ENCODE data around the gene RAB2B.

The RAB2B gene

DNA sequence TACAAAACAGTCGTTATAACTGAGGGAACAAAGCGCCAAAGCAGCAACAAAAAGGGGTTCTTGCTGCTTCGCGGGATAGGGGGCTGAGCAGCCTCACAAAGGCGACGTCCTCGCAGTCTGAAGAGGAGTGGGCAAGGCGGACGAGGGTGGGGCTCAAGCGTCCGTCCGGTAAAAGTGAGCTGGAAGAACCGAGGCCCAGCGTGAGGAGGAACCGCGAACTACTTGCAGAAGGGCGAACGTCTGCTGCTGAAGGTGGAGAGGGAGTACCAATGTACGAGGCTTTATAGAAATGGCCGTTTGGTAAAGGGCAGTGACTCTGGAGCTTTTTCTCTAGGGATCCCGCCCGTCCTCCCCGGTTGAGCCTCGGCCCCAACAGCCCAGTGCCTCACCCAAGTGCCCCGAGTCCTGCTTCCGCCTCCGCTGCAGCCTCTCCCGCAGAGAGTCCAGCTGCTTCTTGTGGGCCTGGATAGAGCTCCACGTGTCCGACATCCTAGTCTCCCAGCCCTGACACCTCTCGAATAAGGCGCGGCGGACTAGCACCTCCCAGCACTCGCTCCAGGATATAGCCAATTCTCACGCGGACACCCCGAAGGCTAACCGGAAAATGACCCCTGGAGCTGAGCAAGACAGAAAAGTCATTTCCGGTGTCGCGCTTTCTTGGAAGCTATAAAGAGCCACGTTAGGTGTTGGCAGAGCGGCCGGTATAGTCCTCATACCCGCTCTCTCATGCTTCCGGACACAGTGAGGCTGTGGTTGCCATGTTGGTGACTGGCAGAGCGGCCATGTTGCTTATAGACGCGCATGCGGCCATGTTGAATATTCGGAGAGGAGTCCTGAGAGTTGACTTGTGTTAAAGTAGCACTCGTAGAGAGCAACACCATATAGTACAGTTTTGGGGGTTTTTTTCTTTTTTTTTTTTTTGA lies 34.2 kb upstream of the RAB2B start, which contains the start of gene METTL3:
TSS of gene METTL3 (minus strand) at position 606 of the 923 bp plus-strand sequence. CDS start at position 489, 117 bp downstream.
- Histone ChIP-seq H3K27me3 (ENCODE audit: insufficient read depth, poor library complexity, severe bottlenecking) (no peaks in the 10 kb centered on the region), H3K4me3 (replicated peaks; ENCODE audit: insufficient read depth, low read length) (peak within 1 kb of the TSS; percentile 64), H3K27ac (replicated peaks) (peak within 1 kb of the TSS; percentile 84)
- DNase-seq (ENCODE audit: low read depth in 1 of 2, low spot score in 1 of 2) = peak; percentile 99
- TF ChIP-seq SPI1 (IDR thresholded peaks at IDR 0.05; ENCODE audit: borderline replicate concordance, low read depth) = no peak
- TF ChIP-seq, protein P1, sequence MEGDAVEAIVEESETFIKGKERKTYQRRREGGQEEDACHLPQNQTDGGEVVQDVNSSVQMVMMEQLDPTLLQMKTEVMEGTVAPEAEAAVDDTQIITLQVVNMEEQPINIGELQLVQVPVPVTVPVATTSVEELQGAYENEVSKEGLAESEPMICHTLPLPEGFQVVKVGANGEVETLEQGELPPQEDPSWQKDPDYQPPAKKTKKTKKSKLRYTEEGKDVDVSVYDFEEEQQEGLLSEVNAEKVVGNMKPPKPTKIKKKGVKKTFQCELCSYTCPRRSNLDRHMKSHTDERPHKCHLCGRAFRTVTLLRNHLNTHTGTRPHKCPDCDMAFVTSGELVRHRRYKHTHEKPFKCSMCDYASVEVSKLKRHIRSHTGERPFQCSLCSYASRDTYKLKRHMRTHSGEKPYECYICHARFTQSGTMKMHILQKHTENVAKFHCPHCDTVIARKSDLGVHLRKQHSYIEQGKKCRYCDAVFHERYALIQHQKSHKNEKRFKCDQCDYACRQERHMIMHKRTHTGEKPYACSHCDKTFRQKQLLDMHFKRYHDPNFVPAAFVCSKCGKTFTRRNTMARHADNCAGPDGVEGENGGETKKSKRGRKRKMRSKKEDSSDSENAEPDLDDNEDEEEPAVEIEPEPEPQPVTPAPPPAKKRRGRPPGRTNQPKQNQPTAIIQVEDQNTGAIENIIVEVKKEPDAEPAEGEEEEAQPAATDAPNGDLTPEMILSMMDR (IDR thresholded peaks at IDR 0.05; ENCODE audit: insufficient read depth, low read length) = no peak
- TF ChIP-seq POLR2AphosphoS5 (IDR thresholded peaks at IDR 0.05; ENCODE audit: low read depth) = peak; percentile 75
- TF ChIP-seq, protein P2, sequence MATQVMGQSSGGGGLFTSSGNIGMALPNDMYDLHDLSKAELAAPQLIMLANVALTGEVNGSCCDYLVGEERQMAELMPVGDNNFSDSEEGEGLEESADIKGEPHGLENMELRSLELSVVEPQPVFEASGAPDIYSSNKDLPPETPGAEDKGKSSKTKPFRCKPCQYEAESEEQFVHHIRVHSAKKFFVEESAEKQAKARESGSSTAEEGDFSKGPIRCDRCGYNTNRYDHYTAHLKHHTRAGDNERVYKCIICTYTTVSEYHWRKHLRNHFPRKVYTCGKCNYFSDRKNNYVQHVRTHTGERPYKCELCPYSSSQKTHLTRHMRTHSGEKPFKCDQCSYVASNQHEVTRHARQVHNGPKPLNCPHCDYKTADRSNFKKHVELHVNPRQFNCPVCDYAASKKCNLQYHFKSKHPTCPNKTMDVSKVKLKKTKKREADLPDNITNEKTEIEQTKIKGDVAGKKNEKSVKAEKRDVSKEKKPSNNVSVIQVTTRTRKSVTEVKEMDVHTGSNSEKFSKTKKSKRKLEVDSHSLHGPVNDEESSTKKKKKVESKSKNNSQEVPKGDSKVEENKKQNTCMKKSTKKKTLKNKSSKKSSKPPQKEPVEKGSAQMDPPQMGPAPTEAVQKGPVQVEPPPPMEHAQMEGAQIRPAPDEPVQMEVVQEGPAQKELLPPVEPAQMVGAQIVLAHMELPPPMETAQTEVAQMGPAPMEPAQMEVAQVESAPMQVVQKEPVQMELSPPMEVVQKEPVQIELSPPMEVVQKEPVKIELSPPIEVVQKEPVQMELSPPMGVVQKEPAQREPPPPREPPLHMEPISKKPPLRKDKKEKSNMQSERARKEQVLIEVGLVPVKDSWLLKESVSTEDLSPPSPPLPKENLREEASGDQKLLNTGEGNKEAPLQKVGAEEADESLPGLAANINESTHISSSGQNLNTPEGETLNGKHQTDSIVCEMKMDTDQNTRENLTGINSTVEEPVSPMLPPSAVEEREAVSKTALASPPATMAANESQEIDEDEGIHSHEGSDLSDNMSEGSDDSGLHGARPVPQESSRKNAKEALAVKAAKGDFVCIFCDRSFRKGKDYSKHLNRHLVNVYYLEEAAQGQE (IDR thresholded peaks at IDR 0.05; ENCODE audit: insufficient replicate concordance, low read depth) = peak; percentile 32
- TF ChIP-seq GABPA (IDR thresholded peaks at IDR 0.05; ENCODE audit: low read depth) = peak; percentile 94

DNA sequence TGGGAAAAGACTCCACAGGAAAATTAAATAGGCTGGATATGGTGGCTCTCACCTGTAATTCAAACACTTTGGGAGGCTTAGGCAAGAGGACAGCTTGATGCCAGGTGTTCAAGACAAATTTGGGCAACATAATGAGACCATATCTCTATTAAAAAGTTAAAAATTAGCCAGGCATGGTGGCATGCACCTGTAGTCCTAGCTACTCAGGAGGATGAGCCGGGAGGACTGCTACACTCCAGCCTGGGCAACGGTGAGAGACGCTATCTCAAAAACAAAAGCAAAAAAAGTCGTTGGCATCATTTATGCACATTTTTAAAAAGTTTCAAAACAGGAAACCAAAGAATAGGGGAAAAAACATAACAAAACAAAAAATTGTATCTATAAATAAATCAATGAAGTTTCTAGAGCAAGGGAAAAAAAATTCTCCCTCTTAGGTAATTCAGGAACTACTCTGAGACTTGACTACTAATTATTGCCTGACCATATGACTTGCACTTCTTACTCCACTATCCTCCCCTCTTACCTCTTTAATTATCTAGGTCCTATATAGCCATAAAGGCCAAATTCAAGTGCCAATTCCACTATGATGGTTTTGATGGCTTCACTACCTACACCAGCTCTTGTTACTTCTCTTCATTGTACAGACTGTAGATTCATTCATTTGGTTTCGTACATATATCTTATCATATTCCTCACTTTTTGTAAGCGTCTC lies 32.8 kb upstream of the RAB2B start:
- Histone ChIP-seq H3K4me3 (replicated peaks; ENCODE audit: insufficient read depth, low read length) (peak overlapping the region; percentile 64), H3K27ac (replicated peaks) (peak overlapping the region; percentile 84), H3K27me3 (ENCODE audit: insufficient read depth, poor library complexity, severe bottlenecking) (no peaks in the 10 kb centered on the region)
- TF ChIP-seq GABPA (IDR thresholded peaks at IDR 0.05; ENCODE audit: low read depth) = no peak
- TF ChIP-seq POLR2AphosphoS5 (IDR thresholded peaks at IDR 0.05; ENCODE audit: low read depth) = no peak
- TF ChIP-seq, protein P2 (IDR thresholded peaks at IDR 0.05; ENCODE audit: insufficient replicate concordance, low read depth) = no peak
- TF ChIP-seq SPI1 (IDR thresholded peaks at IDR 0.05; ENCODE audit: borderline replicate concordance, low read depth) = no peak
- TF ChIP-seq, protein P1 (IDR thresholded peaks at IDR 0.05; ENCODE audit: insufficient read depth, low read length) = no peak
- no peak for DNase-seq (ENCODE audit: low read depth in 1 of 2, low spot score in 1 of 2)

DNA sequence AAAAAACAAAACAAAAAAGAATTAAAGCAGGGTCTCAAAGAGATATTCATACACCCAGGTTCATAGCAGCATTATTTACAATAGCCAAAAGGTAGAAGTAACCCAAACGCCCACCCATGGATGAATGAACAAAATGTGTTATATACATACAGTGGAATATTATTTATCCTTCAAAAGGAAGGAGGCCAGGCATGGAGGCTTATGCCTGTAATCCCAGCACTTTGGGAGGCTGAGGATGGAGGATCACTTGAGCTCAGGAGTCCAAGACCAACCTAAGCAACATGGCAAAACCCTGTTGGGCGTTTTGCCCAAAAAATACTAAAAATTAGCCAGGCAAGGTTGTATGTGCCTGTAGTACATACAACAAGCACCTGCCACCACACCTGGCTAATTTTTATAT lies 29.8 kb upstream of the RAB2B start:
- H3K4me3 ChIP-seq (replicated peaks; ENCODE audit: insufficient read depth, low read length) = no peak overlapping the region
- DNase-seq (ENCODE audit: low read depth in 1 of 2, low spot score in 1 of 2) = no peak
- no peaks in the 10 kb centered on the region for H3K27me3 ChIP-seq (ENCODE audit: insufficient read depth, poor library complexity, severe bottlenecking)
- TF ChIP-seq SPI1 (IDR thresholded peaks at IDR 0.05; ENCODE audit: borderline replicate concordance, low read depth) (no peak), POLR2AphosphoS5 (IDR thresholded peaks at IDR 0.05; ENCODE audit: low read depth) (no peak), GABPA (IDR thresholded peaks at IDR 0.05; ENCODE audit: low read depth) (no peak)
- TF ChIP-seq, protein P2 (IDR thresholded peaks at IDR 0.05; ENCODE audit: insufficient replicate concordance, low read depth) = no peak
- TF ChIP-seq, protein P1 (IDR thresholded peaks at IDR 0.05; ENCODE audit: insufficient read depth, low read length) = no peak
- H3K27ac ChIP-seq (replicated peaks) = no peak overlapping the region

Measured in HL-60 (cell line).